ENCODE data around the gene OPA1. TPM values are rescaled to one million over a fixed set of nuclear protein-coding genes. Genes with fewer than 3 reads are reported as not detected.
A peak's percentile ranks its signal among the peaks of the same experiment; 100 is the strongest.

The OPA1 gene
- polyA plus RNA-seq (ENCODE audit: insufficient read length in 4 of 4), result 10 to 100 TPM; 61.8 to 85.0 (median 70.8) TPM

DNA sequence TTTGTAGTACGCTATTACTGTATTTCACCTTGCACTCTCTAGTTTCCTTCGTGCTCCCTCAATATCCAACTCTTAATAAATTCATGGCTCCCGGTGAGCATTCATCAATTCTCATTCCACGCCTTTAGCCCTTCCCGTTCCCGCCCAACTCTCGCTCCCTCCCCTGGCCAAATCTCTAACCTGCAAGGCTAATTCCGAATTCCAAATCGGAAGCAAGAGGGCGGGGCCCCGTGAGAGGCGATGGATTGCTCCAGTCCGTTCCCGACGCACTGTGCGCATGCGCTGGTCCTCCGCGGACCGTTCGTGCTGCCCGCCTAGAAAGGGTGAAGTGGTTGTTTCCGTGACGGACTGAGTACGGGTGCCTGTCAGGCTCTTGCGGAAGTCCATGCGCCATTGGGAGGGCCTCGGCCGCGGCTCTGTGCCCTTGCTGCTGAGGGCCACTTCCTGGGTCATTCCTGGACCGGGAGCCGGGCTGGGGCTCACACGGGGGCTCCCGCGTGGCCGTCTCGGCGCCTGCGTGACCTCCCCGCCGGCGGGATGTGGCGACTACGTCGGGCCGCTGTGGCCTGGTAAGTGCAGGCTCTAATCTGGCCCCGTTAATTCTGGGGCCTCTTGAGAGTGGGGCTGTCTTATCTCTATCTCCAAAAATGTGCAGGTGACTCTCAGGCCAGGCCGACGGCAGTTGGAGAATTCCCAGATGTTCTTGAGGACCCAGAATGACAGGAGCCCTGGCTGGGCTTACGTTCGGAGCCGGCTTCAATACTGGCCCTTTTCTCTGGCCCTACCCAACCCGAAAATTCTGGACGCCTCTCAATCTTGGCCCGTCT is at the start of gene OPA1:
Gene OPA1 (plus strand): TSS at position 368 of the 827 bp plus-strand sequence. CDS start 170 bp downstream, at position 538.
- peak; percentile 95 to 98 (median 98) for DNase-seq (ENCODE audit: low read depth in 4 of 4, low spot score in 3 of 4)

DNA sequence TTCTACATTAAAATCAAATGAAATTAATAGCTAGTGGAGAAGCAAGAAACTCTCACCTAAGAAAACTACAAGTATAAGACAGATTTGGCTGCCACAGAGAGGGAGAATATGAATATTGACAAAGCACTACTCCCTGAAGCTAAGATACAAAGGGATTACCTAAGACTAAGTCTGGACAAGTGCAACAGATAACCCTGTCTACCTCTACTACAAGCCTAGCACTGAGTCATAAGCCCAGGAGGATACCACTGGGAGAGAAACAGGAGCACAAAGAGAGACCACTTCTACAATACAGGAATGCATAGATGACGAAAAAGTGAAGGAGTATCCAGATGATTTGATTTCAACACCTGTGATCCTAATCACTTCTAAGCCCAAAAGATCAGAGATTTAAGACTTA is 48.7 kb upstream of the OPA1 start:
- DNase-seq (ENCODE audit: low read depth in 4 of 4, low spot score in 3 of 4), result no peak

- no peak for DNase-seq (ENCODE audit: low read depth in 4 of 4, low spot score in 3 of 4)
These were observed 47.7 kb upstream of the OPA1 start for GRCh38 chr3:193545304-193545703.

GRCh38 chr3:193546129-193546528 is 46.9 kb upstream of the OPA1 start:
- DNase-seq (ENCODE audit: low read depth in 4 of 4, low spot score in 3 of 4), result no peak

DNA sequence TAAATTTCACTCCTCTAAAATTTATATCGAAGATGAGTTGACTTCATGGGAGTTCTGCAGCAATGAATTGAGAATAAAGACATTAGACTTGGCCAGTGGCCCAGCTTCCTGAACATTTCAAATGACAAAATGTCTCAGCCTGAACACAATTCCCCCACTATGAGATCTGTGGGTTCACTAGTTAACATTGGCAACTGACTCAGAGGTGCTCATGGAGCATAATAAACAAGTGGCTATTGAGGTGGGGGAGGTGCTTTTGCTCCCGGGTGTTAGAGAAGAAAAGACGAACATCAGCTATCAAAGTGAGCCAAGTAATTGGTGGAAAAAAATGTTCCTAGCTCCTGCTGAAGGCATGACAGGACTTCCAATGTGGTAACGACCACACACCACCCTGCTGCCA is 44.6 kb upstream of the OPA1 start:
- no peak for DNase-seq (ENCODE audit: low read depth in 4 of 4, low spot score in 3 of 4)

GRCh38 chr3:193552923-193553322 is 40.1 kb upstream of the OPA1 start:
- DNase-seq (ENCODE audit: low read depth in 4 of 4, low spot score in 3 of 4), result no peak

- no peak for DNase-seq (ENCODE audit: low read depth in 4 of 4, low spot score in 3 of 4)
These were observed 39.4 kb upstream of the OPA1 start for GRCh38 chr3:193553586-193553985.

GRCh38 chr3:193554811-193555210 is 38.2 kb upstream of the OPA1 start, which contains the start of gene ATP13A4:
Gene ATP13A4, minus strand, starts transcription at chr3:193554895. Its CDS starts 96 bp downstream, at chr3:193554799.
- DNase-seq (ENCODE audit: low read depth in 4 of 4, low spot score in 3 of 4), result peak in 2 of 4 donors; percentile 12 to 18

DNA sequence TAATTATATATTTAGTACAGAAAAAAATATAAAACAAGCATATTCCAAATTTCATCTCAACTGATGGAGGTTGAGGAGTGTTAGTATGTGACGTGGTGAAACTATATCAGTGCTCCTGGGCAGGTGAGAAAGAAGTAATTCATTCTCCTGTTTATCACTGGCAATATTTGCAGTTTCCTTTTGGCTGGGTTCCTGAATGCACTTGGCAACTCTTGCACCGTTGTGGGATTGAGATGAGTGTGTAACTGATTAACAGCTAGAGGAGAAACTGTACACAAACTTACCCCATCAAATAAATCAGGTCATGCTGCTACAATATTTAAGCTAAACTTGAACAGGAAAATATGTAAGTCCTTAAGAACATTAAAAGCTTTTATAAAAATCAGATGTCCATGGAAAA is 36.2 kb upstream of the OPA1 start:
- DNase-seq (ENCODE audit: low read depth in 4 of 4, low spot score in 3 of 4), result no peak

DNA sequence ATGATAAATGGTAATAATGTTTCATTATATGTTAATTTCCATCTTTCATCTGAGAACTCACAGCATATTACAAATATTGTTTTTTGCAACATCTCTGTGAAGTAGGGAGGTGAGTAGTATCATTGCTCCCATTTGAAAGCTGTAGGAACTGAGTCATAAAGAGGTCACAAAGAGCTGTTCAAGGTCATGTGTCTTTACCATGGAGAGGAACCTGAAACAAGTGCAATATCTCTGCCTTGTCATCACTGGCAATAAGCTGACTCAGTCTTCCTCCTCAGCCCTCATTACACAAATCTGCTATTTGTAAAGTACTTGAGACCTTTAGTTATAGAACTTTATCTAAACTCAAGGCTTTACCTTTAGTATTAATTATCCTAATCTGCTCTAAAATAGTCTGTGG is 33.9 kb upstream of the OPA1 start:
- no peak for DNase-seq (ENCODE audit: low read depth in 4 of 4, low spot score in 3 of 4)

DNA sequence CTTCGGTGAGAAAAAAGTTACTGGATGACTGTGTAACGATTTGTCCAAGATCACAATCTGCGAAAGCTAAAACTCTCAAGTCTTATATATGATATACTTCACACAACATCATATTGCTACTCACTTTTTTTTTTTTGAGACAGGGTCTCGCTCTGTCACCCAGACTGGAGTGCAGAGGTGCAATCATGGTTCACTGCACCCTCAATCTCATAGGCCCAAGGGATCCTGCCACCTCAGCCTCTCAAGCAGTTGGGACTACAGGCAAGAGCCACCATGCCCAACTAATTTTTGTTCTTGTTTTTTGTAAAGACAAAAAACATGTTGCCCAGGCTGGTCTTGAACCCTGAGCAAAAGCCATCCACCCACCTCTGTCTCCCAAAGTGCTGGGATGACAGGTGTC is 32.9 kb upstream of the OPA1 start:
- DNase-seq (ENCODE audit: low read depth in 4 of 4, low spot score in 3 of 4), result no peak

GRCh38 chr3:193560870-193561269 is 32.1 kb upstream of the OPA1 start:
- no peak for DNase-seq (ENCODE audit: low read depth in 4 of 4, low spot score in 3 of 4)

- DNase-seq (ENCODE audit: low read depth in 4 of 4, low spot score in 3 of 4), result no peak
These were observed 29.6 kb upstream of the OPA1 start for GRCh38 chr3:193563426-193563825.

DNA sequence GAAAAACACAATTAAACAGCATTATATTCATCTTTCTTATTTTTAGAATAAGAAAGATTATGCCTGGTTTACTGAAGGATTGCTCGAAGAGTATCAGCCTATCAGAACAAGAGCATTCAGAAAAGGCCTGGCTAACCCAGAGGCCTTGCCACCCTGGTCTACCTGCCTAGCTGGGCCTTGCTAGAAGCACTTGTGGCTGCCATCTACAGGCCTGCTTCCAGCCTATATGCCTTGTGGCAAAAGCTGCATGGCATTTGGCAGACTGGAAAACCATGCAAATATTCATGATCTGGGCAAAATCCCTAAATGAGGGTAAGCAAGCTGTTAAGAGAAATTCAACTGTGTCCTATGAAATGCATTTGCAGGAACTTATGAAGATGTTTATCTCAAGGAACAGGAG is 29.0 kb upstream of the OPA1 start:
- DNase-seq (ENCODE audit: low read depth in 4 of 4, low spot score in 3 of 4), result no peak

- no peak for DNase-seq (ENCODE audit: low read depth in 4 of 4, low spot score in 3 of 4)
These were observed 23.9 kb upstream of the OPA1 start for GRCh38 chr3:193569119-193569518.

DNA sequence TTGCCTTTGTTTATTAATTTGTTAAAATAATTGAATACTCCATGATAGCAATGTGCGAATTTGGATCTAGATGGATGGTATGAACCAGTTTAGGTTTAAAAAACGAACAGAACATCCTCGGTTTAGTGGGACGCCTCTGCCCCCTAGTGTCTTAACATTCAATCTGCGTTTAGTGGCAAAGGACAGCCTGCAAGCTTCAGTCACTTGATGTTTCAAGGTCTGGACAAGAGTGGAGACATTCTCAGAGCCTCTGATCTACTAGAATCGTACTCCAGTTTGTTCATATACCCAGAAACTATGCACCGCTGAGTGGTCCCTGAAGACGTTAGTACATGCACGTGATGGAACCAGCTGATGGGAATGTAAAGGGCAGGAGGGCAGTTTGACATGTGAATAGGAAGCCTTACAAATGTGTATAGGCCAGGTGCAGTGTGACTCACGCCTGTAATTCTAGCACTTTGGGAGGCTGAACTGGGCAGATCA is 20.5 kb upstream of the OPA1 start:
- DNase-seq (ENCODE audit: low read depth in 4 of 4, low spot score in 3 of 4), result peak; percentile 30 to 44 (median 34)

GRCh38 chr3:193573403-193574191 is 19.4 kb upstream of the OPA1 start:
- DNase-seq (ENCODE audit: low read depth in 4 of 4, low spot score in 3 of 4), result no peak

DNA sequence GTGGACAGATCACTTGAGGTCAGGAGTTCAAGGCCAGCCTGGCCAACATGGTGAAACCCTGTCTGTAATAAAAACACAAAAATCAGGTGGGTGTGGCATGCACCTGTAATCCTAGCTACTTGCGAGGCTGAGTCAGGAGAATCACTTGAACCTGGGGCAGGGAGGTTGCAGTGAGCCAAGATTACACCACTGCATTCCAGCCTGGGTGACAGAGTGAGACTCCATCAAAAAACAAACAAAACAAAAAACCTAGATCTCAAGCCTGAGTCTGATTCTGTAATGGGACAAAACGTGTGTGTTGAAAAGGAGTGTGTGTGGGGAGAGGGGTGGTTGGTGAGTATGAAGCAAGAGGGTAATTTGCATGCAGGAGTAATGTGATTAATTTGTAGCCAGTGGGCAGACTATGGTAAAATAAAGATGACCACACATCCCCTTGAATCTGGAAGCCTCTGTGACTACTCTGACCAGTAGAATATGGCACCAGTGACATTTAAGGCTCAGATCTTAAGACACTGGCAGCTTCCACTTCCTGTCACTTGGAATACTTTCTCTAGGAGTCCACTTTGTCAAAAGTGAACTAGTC is 18.4 kb upstream of the OPA1 start:
- no peak for DNase-seq (ENCODE audit: low read depth in 4 of 4, low spot score in 3 of 4)

GRCh38 chr3:193585530-193585929 is 7.5 kb upstream of the OPA1 start:
- no peak for DNase-seq (ENCODE audit: low read depth in 4 of 4, low spot score in 3 of 4)

GRCh38 chr3:193586526-193586925 is 6.5 kb upstream of the OPA1 start:
- no peak for DNase-seq (ENCODE audit: low read depth in 4 of 4, low spot score in 3 of 4)

DNA sequence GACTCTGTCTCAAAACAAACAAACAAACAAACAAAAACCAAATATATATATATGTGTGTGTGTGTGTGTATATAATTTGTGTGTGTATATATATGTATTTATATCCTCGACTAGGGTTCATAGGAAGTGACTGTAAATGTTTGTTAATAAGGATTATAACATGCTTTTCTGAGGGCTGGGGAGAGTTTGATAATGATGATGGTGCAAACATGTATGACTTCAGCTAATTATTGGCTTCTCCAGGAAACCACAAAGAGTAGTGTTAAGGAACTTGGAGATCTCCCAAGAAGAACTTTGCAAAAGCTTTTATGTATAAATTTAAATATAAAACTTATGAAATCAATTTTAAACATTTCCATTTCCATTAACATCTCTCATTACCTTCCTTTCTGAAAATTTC is 3.9 kb upstream of the OPA1 start:
- no peak for DNase-seq (ENCODE audit: low read depth in 4 of 4, low spot score in 3 of 4)

Measured in right renal pelvis (tissue), 4 donors.